ENCODE data around the gene GRAP2.

GRAP2 gene

DNA sequence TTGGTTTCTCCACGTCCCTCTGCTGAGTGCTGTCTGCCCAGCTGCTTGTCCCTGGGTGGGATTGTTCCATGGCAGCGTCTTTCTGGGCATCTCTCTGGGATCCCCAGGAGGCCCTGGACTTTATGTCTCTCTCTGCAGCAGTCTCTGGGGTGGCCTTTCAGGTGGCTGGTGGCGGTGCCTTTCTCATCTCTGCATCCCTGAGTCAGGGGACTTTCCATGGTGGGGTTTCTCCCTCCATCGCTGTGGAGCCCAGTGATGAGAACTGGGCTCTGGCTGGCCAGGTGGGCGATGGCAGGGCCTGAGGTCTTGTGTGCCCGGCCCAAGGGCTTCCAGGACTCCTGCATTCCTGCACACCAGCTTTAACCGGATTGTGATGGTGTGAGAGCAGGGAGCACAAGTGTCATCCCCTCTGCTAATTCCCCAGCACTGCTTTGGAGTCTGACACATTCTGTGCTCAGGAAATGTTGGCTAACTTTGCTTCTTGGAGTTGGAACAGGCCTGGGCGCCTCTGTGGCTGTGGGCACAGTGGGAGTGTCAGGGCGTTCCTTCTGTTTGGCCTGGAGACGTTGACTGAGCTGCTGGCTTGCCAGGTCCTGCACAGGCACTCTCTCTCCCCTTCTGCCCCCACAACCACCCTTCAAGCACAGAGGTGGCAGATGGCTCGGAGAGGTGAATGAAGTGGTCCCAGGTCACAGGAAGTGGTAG lies 121.8 kb downstream of the GRAP2 start:
- no peak for DNase-seq
